SK-N-SH (cell line): ENCODE measurements around the gene LAMTOR2. TPM values are rescaled to one million over a fixed set of nuclear protein-coding genes. Genes with fewer than 3 reads are reported as not detected.

Source experiments
- CTCF ChIA-PET: fragments of 300-600, 350-600 bp; formaldehyde crosslinking; extraction: SDS; loops from one replicate; lab custom pipeline; 2021; lab: Yijun Ruan, JAX
- POLR2A ChIA-PET: fragments of 350-600 bp; sonication (Branson Sonifier 250); formaldehyde crosslinking; extraction: SDS; loops from one replicate; lab custom pipeline; 2020; ENCODE audit warnings: antibody characterized with exemption, inconsistent platforms; lab: Yijun Ruan, JAX
- DNase-seq: peaks from one replicate; pipeline ENCODE4 v3.0.0; 2012
- H2AFZ ChIP-seq: fragments of 200-600 bp; sonication (generic); 2 replicates; pipeline ENCODE4 v1.8.1; 2016; ENCODE audit warnings: antibody characterized with exemption, mild to moderate bottlenecking, low read depth
- H3F3A ChIP-seq: fragments of 200-600 bp; sonication (generic); replicated peaks from 2 replicates; pipeline ENCODE3; 2016; ENCODE audit warnings: antibody characterized with exemption, mild to moderate bottlenecking; ENCODE audit not compliant: insufficient read depth
- H3K27ac ChIP-seq, 2 experiments: fragments of 200-500 bp in 1 of 2; fragments of 200-600 bp in 1 of 2; sonication (Bioruptor generic) in 1 of 2; sonication (generic), shearing (Covaris generic) in 1 of 2; 2 replicates each; pipeline versions ENCODE4 v1.5.1 to v1.6.1; 2014 to 2016; ENCODE audit warnings: low read depth in 2 of 2, inconsistent platforms in 1 of 2, low read length in 1 of 2, mild to moderate bottlenecking in 1 of 2, mixed read lengths in 1 of 2
- H3K27me3 ChIP-seq: fragments of 200-600 bp; sonication (generic), shearing (Covaris generic); 2 replicates; pipeline ENCODE4 v1.6.1; 2016; ENCODE audit warnings: mixed run types; ENCODE audit not compliant: insufficient read depth
- H3K36me3 ChIP-seq, 2 experiments: fragments of 200-500 bp in 1 of 2; fragments of 200-600 bp in 1 of 2; sonication (Bioruptor generic) in 1 of 2; sonication (generic) in 1 of 2; replicated peaks in 1 of 2; 2 replicates each; pipeline versions ENCODE3 to v1.5.1; 2014 to 2016; ENCODE audit warnings: low read length in 1 of 2, mild to moderate bottlenecking in 1 of 2; ENCODE audit not compliant: insufficient read depth in 2 of 2, control insufficient read depth in 1 of 2
- H3K4me1 ChIP-seq, 2 experiments: fragments of 200-500 bp in 1 of 2; fragments of 200-600 bp in 1 of 2; sonication (Bioruptor generic) in 1 of 2; sonication (generic), shearing (Covaris generic) in 1 of 2; 2 replicates each; pipeline versions ENCODE4 v1.5.1 to v1.6.1; 2014 to 2016; ENCODE audit warnings: low read depth in 1 of 2, low read length in 1 of 2, mixed run types in 1 of 2; ENCODE audit not compliant: insufficient read depth in 2 of 2, control insufficient read depth in 1 of 2
- H3K4me2 ChIP-seq: fragments of 200-600 bp; sonication (generic), shearing (Covaris generic); 2 replicates; pipeline ENCODE4 v1.6.1; 2017; ENCODE audit warnings: mixed run types
- H3K4me3 ChIP-seq, 2 experiments: fragments of 200-500 bp in 1 of 2; fragments of 200-600 bp in 1 of 2; sonication (Bioruptor generic) in 1 of 2; sonication (generic), shearing (Covaris generic) in 1 of 2; 2 replicates each; pipeline versions ENCODE4 v1.5.1 to v1.8.1; 2014 to 2016; ENCODE audit warnings: low read depth in 2 of 2, inconsistent platforms in 1 of 2, low read length in 1 of 2, mild to moderate bottlenecking in 1 of 2, mixed read lengths in 1 of 2, moderate library complexity in 1 of 2
- H3K79me2 ChIP-seq: fragments of 200-600 bp; sonication (generic); 2 replicates; pipeline ENCODE4 v1.8.1; 2017; ENCODE audit warnings: mild to moderate bottlenecking; ENCODE audit not compliant: insufficient read depth
- H3K9ac ChIP-seq: fragments of 200-600 bp; sonication (generic); 2 replicates; pipeline ENCODE4 v1.6.1; 2017; ENCODE audit warnings: mixed run types
- H3K9me2 ChIP-seq: fragments of 200-600 bp; sonication (generic); 2 replicates; pipeline ENCODE4 v1.6.1; 2017; ENCODE audit warnings: mixed run types
- H3K9me3 ChIP-seq: fragments of 200-600 bp; sonication (generic); 2 replicates; pipeline ENCODE4 v1.6.1; 2017; ENCODE audit warnings: mixed run types, mild to moderate bottlenecking, moderate library complexity
- H4K20me1 ChIP-seq: fragments of 200-600 bp; sonication (generic); 2 replicates; pipeline ENCODE4 v1.6.1; 2017; ENCODE audit warnings: mild to moderate bottlenecking, mixed run types; ENCODE audit not compliant: insufficient read depth
- CHD2 ChIP-seq: fragments of 150-350 bp; IDR thresholded peaks from 2 replicates; pipeline ENCODE4 v1.6.1; 2018; ENCODE audit warnings: low read length; ENCODE audit not compliant: partially characterized antibody
- CTCF ChIP-seq: fragments of 200-600 bp; sonication (generic); IDR thresholded peaks from 2 replicates; pipeline ENCODE4 v1.6.1; 2017; ENCODE audit warnings: antibody characterized with exemption, mild to moderate bottlenecking, moderate library complexity
- ELF1 ChIP-seq: IDR thresholded peaks from 2 replicates; pipeline ENCODE4 v1.4.0; 2012
- EP300 ChIP-seq, 2 experiments: IDR thresholded peaks; 2 replicates each; pipeline versions ENCODE4 v1.4.0 to v1.6.1; 2012; ENCODE audit warnings: borderline replicate concordance in 1 of 2, low read depth in 1 of 2, low read length in 1 of 2
- FOXJ3 ChIP-seq: sonication (generic); formaldehyde crosslinking; IDR thresholded peaks from 2 replicates; pipeline ENCODE4 v1.5.1; 2020; ENCODE audit warnings: mild to moderate bottlenecking, missing genetic modification reagents
- GABPA ChIP-seq: IDR thresholded peaks from 2 replicates; pipeline ENCODE4 v1.4.0; 2012; ENCODE audit warnings: low read depth, mild to moderate bottlenecking
- MAX ChIP-seq: IDR thresholded peaks from 2 replicates; pipeline ENCODE4 v1.4.0; 2012; ENCODE audit warnings: low read depth
- MXI1 ChIP-seq: IDR thresholded peaks from 2 replicates; pipeline ENCODE4 v1.6.1; 2012; ENCODE audit warnings: mild to moderate bottlenecking, low read depth, low read length, improper control_type of control experiment
- POLR2AphosphoS5 ChIP-seq: IDR thresholded peaks from 2 replicates; pipeline ENCODE4 v1.6.1; 2012; ENCODE audit warnings: low read depth, low read length
- RAD21 ChIP-seq: IDR thresholded peaks from 2 replicates; pipeline ENCODE4 v1.6.1; 2012; ENCODE audit warnings: mild to moderate bottlenecking, low read length
- RFX5 ChIP-seq: IDR thresholded peaks from 2 replicates; pipeline ENCODE4 v1.6.1; 2012; ENCODE audit warnings: mild to moderate bottlenecking, improper control_type of control experiment, low read length
- RXRA ChIP-seq: IDR thresholded peaks from 2 replicates; pipeline ENCODE4 v1.4.0; 2012; ENCODE audit warnings: low read depth, mild to moderate bottlenecking, borderline replicate concordance
- SIN3A ChIP-seq: IDR thresholded peaks from 2 replicates; pipeline ENCODE4 v1.6.1; 2012; ENCODE audit warnings: low read depth, mild to moderate bottlenecking, low read length, moderate library complexity, borderline replicate concordance
- SMC3 ChIP-seq: IDR thresholded peaks from 2 replicates; pipeline ENCODE4 v1.6.1; 2012; ENCODE audit warnings: low read depth, low read length, improper control_type of control experiment
- TAF1 ChIP-seq: IDR thresholded peaks from 2 replicates; pipeline ENCODE4 v1.6.1; 2012; ENCODE audit warnings: low read depth, mild to moderate bottlenecking, low read length, moderate library complexity, borderline replicate concordance
- WGBS: methylation state at CpG from one replicate; pipeline ENCODE4 v1.1.6; 2017; ENCODE audit warnings: low lambda C conversion rate; 5-methylcytosine and 5-hydroxymethylcytosine counted together
- polyA plus RNA-seq, 3 experiments: library from polyadenylated mRNA; depleted of rRNA; stranded (reverse); fragments of >200 nt; gene quantifications; 2 replicates each; pipeline ENCODE4 v1.2.3, GENCODE V29; 2012
- TF ChIP-seq, protein P1 (sequence below): IDR thresholded peaks from 2 replicates; pipeline ENCODE4 v1.4.0; 2012; ENCODE audit warnings: low read depth, borderline replicate concordance
- TF ChIP-seq, protein P2 (sequence below): fragments of 150-350 bp; IDR thresholded peaks from 2 replicates; pipeline ENCODE4 v1.6.1; 2016; ENCODE audit warnings: mild to moderate bottlenecking, low read depth, low read length

Gene LAMTOR2
- polyA plus RNA-seq, 1 of the 3 experiments (the other 2 are of a cell fraction), result 230 TPM

DNA sequence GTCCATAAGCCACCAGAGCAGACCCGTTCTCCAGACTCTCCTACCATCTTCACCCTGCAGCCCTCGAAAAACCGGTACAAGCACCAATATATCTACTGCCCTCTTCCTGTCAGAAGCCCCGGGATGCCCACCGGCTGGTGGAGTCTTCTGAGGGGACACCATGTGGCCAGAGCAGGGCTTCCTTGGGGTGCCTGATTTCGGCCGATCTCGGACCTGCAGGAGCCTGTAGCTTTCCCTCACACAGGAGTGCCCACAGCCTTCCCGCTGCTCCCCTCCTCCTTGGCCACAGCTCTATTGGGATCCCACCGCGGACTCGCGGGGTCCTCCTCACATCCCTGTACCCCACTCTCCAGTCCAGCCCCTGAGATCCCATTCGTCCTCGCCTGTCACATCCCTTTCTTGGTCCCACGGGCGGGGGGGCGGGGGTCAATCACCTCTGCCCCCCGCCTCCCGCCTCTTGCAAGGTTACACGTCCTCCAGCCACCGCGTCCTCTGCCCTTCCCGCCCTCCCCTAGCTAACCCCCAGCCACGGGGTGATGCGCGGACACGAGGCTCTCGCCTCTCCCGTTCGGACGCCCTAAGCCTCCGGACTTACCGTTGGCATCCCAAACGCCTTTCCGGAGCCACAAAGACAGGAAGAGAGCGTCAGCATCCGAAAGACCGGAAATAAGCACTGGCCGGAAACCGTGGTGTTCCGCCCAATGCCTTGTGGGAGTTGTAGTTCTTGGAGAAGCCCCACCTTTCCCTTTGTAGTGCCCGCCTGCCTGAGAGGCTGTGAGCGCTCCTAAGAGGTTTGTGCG, 34.1 kb upstream of the LAMTOR2 start, which contains the start of gene SSR2:
SSR2 (minus strand) TSS at position 659 of the 800 bp plus-strand sequence. CDS start 784 bp downstream, outside the sequence.
- no peaks in the 10 kb centered on the region for H3K27me3 ChIP-seq
- peak within 1 kb of the TSS; percentile 98 for H3K4me2 ChIP-seq
- CTCF ChIA-PET, result interaction anchor here (0.8 to 2.9 kb wide), 7 partner anchors 17 to 83 kb away, joined by 3 to 14 read pairs (median 4); partner anchors contain the start of gene UBQLN4
- H3K9me3 ChIP-seq, result no peaks in the 10 kb centered on the region
- H4K20me1 ChIP-seq, result peaks cover 22% of the 10 kb centered on the region
- no peaks in the 10 kb centered on the region for H3K9me2 ChIP-seq
- TF ChIP-seq, protein P1, sequence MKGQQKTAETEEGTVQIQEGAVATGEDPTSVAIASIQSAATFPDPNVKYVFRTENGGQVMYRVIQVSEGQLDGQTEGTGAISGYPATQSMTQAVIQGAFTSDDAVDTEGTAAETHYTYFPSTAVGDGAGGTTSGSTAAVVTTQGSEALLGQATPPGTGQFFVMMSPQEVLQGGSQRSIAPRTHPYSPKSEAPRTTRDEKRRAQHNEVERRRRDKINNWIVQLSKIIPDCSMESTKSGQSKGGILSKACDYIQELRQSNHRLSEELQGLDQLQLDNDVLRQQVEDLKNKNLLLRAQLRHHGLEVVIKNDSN, result no peak
- TF ChIP-seq SIN3A, result 0 out of 2 replicates have a peak, but pooled peaks have one; percentile 23
- TF ChIP-seq CHD2, result peak; percentile 61
- TF ChIP-seq EP300 (IDR thresholded peaks at IDR 0.05; ENCODE audit: borderline replicate concordance in 1 of 2, low read depth in 1 of 2, low read length in 1 of 2), result peak in 1 of 2 experiments; percentile 17; a peak in 1 of 4 replicates
- TF ChIP-seq FOXJ3 (CRISPR knock-in tag), result peak; percentile 38; the same call in 1 of the 2 replicates
- TF ChIP-seq GABPA, result peak; percentile 95
- TF ChIP-seq POLR2AphosphoS5, result peak; percentile 98
- TF ChIP-seq MXI1, result peak; percentile 71; the same call in 1 of the 2 replicates
- TF ChIP-seq RAD21, result no peak
- 0 out of 2 replicates have a peak, but pooled peaks have one; percentile 7 for TF ChIP-seq CTCF
- TF ChIP-seq MAX, result peak; percentile 58; the same call in 1 of the 2 replicates
- TF ChIP-seq ELF1, result peak; percentile 91
- no peak for TF ChIP-seq SMC3
- peak; percentile 87 for TF ChIP-seq TAF1
- no peak for TF ChIP-seq RXRA
- TF ChIP-seq RFX5, result no peak
- TF ChIP-seq, protein P2, sequence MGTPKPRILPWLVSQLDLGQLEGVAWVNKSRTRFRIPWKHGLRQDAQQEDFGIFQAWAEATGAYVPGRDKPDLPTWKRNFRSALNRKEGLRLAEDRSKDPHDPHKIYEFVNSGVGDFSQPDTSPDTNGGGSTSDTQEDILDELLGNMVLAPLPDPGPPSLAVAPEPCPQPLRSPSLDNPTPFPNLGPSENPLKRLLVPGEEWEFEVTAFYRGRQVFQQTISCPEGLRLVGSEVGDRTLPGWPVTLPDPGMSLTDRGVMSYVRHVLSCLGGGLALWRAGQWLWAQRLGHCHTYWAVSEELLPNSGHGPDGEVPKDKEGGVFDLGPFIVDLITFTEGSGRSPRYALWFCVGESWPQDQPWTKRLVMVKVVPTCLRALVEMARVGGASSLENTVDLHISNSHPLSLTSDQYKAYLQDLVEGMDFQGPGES, result no peak
- WGBS, result 1% methylated on average over 37 of the region's 45 CpGs
- H3K4me3 ChIP-seq, result peak within 1 kb of the TSS; percentile 67 to 96
- peak within 1 kb of the TSS; percentile 80 for H3K9ac ChIP-seq
- peaks cover 7 to 10% of the 10 kb centered on the region in 2 experiments; a peak in 3 of 4 replicates for H3K4me1 ChIP-seq
- POLR2A ChIA-PET, result interaction anchor here (0.6 to 1.4 kb wide), 3 partner anchors 45 to 73 kb away, joined by 3 to 6 read pairs (median 4); no protein-coding TSS in a partner anchor
- DNase-seq, result peak; percentile 89
- peak within 1 kb of the TSS; percentile 92 for H2AFZ ChIP-seq
- peaks cover 16 to 40% of the 10 kb centered on the region in 2 experiments for H3K36me3 ChIP-seq
- H3K27ac ChIP-seq, result peak within 1 kb of the TSS; percentile 44 to 82; a peak in 3 of 4 replicates
- peaks cover 23% of the 10 kb centered on the region for H3F3A ChIP-seq
- peaks cover 50% of the 10 kb centered on the region for H3K79me2 ChIP-seq
